H1 (cell line): ENCODE data around the gene PTX4.

Experiments
- GABPA ChIP-seq: IDR thresholded peaks from 2 replicates; pipeline ENCODE4 v1.6.1; 2011; ENCODE audit warnings: mild to moderate bottlenecking, low read length, moderate library complexity, borderline replicate concordance; ENCODE audit not compliant: insufficient read depth
- JUND ChIP-seq: IDR thresholded peaks from 2 replicates; pipeline ENCODE4 v1.6.1; 2011; ENCODE audit warnings: mild to moderate bottlenecking, improper control_type of control experiment, low read length
- POLR2AphosphoS5 ChIP-seq: IDR thresholded peaks from 2 replicates; pipeline ENCODE4 v1.6.1; 2011; ENCODE audit warnings: low read depth, low read length
- TCF12 ChIP-seq: IDR thresholded peaks from 2 replicates; pipeline ENCODE4 v1.6.1; 2011; ENCODE audit warnings: low read depth, mild to moderate bottlenecking, low read length
- TF ChIP-seq, protein P1 (sequence below), 3 experiments: IDR thresholded peaks; 1 replicate in 2 of 3; 2 replicates in 1 of 3; pipeline versions ENCODE4 v1.5.1 to v1.6.1; 2011; ENCODE audit warnings: low read length in 3 of 3, mild to moderate bottlenecking in 3 of 3, inconsistent platforms in 2 of 3, low read depth in 1 of 3, moderate library complexity in 1 of 3; ENCODE audit not compliant: insufficient read depth in 1 of 3; ENCODE audit errors: control extremely low read depth in 1 of 3
- TF ChIP-seq, protein P2 (sequence below): IDR thresholded peaks from 2 replicates; pipeline ENCODE4 v1.6.1; 2012; ENCODE audit warnings: low read length, inconsistent platforms

DNA sequence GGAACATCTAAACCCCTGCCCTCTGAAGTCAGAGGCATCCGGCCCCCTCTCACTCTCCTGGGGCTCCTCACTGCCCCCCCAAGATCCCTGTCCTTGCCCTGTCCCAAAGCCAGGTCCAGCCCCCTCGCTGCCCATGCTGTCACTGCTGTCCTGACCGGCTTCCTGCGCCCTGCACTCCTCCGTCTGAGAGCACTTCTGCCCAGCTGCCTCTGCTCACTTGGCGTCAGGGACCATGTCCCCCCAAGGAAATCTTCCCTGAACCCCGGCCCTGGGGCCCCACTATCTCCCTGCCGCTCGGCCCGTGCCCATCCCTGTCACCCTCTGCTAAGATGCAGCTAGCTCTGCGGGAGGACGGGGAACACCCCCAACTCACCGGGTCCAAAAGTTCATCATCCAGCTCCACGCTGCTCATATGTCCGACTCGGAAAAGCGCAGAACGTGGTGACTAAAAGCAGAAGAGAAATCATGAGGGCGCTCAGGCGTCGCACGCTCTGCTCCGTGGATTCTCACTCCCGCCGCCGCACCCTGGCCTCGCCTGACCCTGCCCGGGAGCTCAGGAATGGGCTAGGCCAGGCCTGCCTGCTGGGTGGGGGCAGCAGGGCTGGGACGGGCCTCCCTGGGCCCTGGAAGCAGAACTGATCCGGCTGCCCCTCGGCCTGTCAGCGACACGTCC, 23.7 kb downstream of the PTX4 start:
- TF ChIP-seq, protein P1, sequence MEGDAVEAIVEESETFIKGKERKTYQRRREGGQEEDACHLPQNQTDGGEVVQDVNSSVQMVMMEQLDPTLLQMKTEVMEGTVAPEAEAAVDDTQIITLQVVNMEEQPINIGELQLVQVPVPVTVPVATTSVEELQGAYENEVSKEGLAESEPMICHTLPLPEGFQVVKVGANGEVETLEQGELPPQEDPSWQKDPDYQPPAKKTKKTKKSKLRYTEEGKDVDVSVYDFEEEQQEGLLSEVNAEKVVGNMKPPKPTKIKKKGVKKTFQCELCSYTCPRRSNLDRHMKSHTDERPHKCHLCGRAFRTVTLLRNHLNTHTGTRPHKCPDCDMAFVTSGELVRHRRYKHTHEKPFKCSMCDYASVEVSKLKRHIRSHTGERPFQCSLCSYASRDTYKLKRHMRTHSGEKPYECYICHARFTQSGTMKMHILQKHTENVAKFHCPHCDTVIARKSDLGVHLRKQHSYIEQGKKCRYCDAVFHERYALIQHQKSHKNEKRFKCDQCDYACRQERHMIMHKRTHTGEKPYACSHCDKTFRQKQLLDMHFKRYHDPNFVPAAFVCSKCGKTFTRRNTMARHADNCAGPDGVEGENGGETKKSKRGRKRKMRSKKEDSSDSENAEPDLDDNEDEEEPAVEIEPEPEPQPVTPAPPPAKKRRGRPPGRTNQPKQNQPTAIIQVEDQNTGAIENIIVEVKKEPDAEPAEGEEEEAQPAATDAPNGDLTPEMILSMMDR (IDR thresholded peaks at IDR 0.05; ENCODE audit: control extremely low read depth in 1 of 3, insufficient read depth in 1 of 3, low read depth in 1 of 3, low read length in 3 of 3), result no peak
- TF ChIP-seq, protein P2, sequence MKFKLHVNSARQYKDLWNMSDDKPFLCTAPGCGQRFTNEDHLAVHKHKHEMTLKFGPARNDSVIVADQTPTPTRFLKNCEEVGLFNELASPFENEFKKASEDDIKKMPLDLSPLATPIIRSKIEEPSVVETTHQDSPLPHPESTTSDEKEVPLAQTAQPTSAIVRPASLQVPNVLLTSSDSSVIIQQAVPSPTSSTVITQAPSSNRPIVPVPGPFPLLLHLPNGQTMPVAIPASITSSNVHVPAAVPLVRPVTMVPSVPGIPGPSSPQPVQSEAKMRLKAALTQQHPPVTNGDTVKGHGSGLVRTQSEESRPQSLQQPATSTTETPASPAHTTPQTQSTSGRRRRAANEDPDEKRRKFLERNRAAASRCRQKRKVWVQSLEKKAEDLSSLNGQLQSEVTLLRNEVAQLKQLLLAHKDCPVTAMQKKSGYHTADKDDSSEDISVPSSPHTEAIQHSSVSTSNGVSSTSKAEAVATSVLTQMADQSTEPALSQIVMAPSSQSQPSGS, result no peak
- TF ChIP-seq TCF12 (no peak), JUND (no peak), POLR2AphosphoS5 (no peak), GABPA (no peak)
